Measurements from ENCODE around the gene POLR3H.

The POLR3H gene

GRCh38 chr22:41517172-41518047 is 26.9 kb downstream of the POLR3H start:
- DNase-seq (ENCODE audit: low read depth in 2 of 2, low spot score in 1 of 2) = no peak

GRCh38 chr22:41516462-41516861 is 27.8 kb downstream of the POLR3H start:
- no peak for DNase-seq (ENCODE audit: low read depth in 2 of 2, low spot score in 1 of 2)

- no peak for DNase-seq (ENCODE audit: low read depth in 2 of 2, low spot score in 1 of 2)
These were observed 30.9 kb downstream of the POLR3H start for GRCh38 chr22:41513391-41513790.

GRCh38 chr22:41512421-41513194 is 31.7 kb downstream of the POLR3H start:
- DNase-seq (ENCODE audit: low read depth in 2 of 2, low spot score in 1 of 2) = no peak

GRCh38 chr22:41511521-41511968 is 32.7 kb downstream of the POLR3H start:
- no peak for DNase-seq (ENCODE audit: low read depth in 2 of 2, low spot score in 1 of 2)

GRCh38 chr22:41508770-41509170 is 35.5 kb downstream of the POLR3H start:
- DNase-seq (ENCODE audit: low read depth in 2 of 2, low spot score in 1 of 2) = no peak

- DNase-seq (ENCODE audit: low read depth in 2 of 2, low spot score in 1 of 2) = no peak
These were observed 36.8 kb downstream of the POLR3H start for GRCh38 chr22:41507330-41508063.

- no peak for DNase-seq (ENCODE audit: low read depth in 2 of 2, low spot score in 1 of 2)
These were observed 38.6 kb downstream of the POLR3H start for GRCh38 chr22:41505511-41506220.

GRCh38 chr22:41504816-41505215 is 39.5 kb downstream of the POLR3H start:
- no peak for DNase-seq (ENCODE audit: low read depth in 2 of 2, low spot score in 1 of 2)

- DNase-seq (ENCODE audit: low read depth in 2 of 2, low spot score in 1 of 2) = no peak
These were observed 39.9 kb downstream of the POLR3H start for GRCh38 chr22:41504397-41504796.

GRCh38 chr22:41501209-41501608 is 43.1 kb downstream of the POLR3H start:
- DNase-seq (ENCODE audit: low read depth in 2 of 2, low spot score in 1 of 2) = no peak

GRCh38 chr22:41500303-41500702 is 44.0 kb downstream of the POLR3H start:
- no peak for DNase-seq (ENCODE audit: low read depth in 2 of 2, low spot score in 1 of 2)

- DNase-seq (ENCODE audit: low read depth in 2 of 2, low spot score in 1 of 2) = no peak
These were observed 44.5 kb downstream of the POLR3H start for GRCh38 chr22:41499624-41500280.

GRCh38 chr22:41498303-41498835 is 45.9 kb downstream of the POLR3H start:
- no peak for DNase-seq (ENCODE audit: low read depth in 2 of 2, low spot score in 1 of 2)

- no peak for DNase-seq (ENCODE audit: low read depth in 2 of 2, low spot score in 1 of 2)
These were observed 52.7 kb downstream of the POLR3H start for GRCh38 chr22:41491374-41492100.

GRCh38 chr22:41488596-41489385 is 55.5 kb downstream of the POLR3H start:
- no peak for DNase-seq (ENCODE audit: low read depth in 2 of 2, low spot score in 1 of 2)

GRCh38 chr22:41488076-41488475 is 56.2 kb downstream of the POLR3H start:
- DNase-seq (ENCODE audit: low read depth in 2 of 2, low spot score in 1 of 2) = no peak

- no peak for DNase-seq (ENCODE audit: low read depth in 2 of 2, low spot score in 1 of 2)
These were observed 57.0 kb downstream of the POLR3H start for GRCh38 chr22:41487037-41487935.
